GM19025 (cell line): ENCODE measurements around the gene RPTOR.
"Not testable (repeated sequence)": the region's sequence is repeated elsewhere in the genome, so short reads cannot be mapped to it uniquely, and the experiment has no call there.

ENCODE experiments used
- ATAC-seq: cut with Tn5 transposase; IDR thresholded peaks from one replicate; pipeline ENCODE4 v1.9.1; 2021; ENCODE audit warnings: mild to moderate bottlenecking, low read depth, moderate library complexity; ENCODE audit not compliant: unreplicated experiment

RPTOR gene, protein sequence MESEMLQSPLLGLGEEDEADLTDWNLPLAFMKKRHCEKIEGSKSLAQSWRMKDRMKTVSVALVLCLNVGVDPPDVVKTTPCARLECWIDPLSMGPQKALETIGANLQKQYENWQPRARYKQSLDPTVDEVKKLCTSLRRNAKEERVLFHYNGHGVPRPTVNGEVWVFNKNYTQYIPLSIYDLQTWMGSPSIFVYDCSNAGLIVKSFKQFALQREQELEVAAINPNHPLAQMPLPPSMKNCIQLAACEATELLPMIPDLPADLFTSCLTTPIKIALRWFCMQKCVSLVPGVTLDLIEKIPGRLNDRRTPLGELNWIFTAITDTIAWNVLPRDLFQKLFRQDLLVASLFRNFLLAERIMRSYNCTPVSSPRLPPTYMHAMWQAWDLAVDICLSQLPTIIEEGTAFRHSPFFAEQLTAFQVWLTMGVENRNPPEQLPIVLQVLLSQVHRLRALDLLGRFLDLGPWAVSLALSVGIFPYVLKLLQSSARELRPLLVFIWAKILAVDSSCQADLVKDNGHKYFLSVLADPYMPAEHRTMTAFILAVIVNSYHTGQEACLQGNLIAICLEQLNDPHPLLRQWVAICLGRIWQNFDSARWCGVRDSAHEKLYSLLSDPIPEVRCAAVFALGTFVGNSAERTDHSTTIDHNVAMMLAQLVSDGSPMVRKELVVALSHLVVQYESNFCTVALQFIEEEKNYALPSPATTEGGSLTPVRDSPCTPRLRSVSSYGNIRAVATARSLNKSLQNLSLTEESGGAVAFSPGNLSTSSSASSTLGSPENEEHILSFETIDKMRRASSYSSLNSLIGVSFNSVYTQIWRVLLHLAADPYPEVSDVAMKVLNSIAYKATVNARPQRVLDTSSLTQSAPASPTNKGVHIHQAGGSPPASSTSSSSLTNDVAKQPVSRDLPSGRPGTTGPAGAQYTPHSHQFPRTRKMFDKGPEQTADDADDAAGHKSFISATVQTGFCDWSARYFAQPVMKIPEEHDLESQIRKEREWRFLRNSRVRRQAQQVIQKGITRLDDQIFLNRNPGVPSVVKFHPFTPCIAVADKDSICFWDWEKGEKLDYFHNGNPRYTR (N-terminal part only)

DNA sequence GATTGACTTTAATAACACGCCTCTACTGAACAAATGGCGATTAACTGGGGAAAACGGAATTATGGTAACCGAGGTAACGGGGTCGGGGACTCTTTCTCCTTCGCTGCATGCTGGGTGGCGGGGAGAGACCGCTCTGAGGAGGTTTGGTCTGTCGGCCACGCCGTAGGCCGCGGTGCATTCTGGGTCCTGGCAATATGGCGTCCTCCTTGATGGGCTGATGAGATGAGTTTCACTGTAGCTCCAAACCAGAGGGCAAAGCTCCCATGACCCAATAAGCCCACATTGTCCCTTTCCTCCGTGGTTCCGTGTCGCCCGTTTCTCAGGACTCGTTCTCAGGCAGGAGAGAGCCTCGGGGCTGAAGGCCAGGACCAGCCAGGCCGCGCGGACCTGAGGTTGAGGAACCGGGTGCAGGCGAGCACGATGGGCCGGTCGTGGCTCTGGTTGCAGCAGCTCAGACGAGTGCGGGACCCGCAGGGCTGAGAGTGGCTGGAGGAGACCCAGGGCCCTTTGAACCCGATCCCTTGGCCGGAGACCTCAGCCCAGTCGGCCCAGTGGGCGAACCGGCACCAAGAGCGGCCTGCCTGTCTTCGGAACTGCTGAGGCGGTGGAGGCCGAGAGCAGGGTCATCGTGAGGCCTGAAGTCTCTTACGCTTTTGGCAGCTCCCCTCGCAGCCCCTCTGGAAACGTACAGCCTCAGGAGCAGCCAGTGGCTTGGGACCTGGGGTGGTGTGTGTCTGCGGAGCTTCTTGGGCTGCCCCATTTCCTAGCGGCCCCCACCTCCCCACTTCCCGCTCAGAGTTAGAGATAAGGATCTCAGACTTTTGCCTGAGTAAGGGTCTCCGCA lies at the start of gene RPTOR:
Gene RPTOR, plus strand, starts transcription at position 184 of the 844 bp plus-strand sequence. CDS start 792 bp downstream, outside the sequence.
- ATAC-seq, result no peak

DNA sequence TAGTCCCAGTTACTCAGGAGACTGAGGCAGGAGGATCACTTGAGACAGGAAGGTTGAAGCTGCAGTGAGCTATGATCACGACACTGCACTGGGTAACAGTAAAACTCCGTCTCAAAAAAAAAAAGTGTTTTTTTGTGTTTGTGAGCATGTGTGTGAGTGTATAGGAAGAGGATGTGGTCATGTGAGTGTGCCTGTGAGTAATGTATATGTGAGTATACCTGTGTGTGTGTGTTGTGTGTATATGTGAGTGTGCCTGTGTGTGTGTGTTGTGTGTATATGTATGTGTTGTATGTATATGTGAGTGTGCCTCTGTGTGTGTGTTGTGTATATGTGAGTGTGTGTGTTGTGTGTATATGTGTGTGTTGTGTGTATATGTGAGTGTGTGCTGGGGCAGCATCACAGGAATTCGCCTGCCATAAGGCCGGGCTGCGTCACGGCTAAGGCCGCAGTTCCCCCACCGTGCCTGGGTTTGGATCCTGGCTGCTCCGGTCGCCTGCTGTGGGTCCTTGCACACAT lies 46.9 kb upstream of the RPTOR start:
- no peak for ATAC-seq

DNA sequence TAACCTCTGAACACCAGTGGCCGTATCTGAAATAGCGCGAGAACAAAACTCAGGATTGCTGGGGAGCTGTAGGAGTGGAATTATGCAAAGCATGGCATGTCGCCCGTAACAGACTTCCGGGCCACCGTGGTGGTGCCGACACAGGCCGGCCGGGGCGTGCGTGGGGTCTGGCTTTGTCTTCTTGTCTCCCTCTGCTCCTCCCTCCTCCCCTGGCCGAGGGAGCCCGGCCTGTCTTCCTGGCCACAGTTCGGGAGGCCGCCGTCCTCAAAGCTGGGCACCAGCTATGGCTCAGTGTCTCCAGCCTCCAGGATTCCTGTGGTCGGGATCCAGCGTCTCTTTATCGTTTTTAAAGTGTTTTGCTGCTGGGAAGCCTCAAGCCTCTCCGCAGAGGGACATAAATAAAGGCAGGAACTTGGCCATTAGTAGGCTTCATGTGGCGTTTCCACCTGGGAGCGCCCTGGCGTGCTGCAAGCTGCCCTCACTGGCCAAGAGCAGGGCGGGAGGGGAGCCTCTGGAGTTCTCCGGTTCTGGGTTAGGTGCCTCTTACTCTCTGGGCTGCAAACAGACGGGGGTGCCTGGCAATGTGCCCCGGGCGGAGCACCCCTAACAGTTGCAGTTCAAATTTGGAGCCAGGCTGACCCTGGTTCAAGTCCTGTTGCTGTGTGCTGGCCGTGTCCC lies 46.3 kb upstream of the RPTOR start:
- ATAC-seq, result no peak

DNA sequence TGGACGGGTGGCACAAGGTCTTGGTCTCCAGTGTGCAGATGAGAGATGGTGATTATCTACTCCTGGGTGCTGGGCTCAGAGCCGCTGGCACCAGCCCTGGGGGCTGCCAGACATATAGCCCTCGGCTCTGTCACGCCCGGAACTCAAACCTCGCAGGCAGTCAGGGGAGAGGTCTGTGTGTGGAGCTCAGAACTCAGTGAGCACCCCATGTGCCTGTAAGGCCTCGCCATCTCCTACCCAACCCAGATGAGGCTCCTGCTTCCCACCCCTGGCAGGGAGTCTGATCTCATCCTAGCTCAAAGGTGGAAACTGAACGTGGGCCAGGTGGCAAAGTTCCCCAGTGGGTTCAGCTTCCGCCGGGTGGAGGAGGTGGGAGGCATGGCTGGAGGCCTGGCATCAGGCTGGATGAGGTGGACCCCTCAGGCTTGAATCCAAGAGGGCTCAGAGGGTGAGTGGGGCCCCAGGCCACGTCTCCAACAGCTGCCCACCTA lies 45.7 kb upstream of the RPTOR start:
- no peak for ATAC-seq

DNA sequence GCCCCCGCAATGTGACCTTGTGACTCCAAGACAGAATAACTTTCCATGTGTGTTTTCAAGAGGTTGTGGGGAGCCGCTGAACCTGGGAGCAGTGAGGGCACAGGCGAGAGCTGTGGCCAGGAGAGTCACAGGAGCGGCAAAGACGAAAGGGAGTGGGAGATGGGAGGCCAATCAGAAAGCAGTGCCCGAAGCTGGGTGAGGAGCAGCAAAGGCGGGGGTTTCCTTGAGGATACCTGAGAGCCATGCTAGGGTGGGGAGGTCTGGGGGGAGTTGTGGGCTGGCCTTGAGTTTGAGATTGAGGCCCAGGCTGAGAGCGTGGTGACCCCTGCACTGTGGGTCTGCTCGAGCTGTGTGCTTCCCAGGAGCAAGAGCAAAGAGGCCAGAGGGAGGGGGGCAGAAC lies 45.1 kb upstream of the RPTOR start:
- ATAC-seq, result no peak

DNA sequence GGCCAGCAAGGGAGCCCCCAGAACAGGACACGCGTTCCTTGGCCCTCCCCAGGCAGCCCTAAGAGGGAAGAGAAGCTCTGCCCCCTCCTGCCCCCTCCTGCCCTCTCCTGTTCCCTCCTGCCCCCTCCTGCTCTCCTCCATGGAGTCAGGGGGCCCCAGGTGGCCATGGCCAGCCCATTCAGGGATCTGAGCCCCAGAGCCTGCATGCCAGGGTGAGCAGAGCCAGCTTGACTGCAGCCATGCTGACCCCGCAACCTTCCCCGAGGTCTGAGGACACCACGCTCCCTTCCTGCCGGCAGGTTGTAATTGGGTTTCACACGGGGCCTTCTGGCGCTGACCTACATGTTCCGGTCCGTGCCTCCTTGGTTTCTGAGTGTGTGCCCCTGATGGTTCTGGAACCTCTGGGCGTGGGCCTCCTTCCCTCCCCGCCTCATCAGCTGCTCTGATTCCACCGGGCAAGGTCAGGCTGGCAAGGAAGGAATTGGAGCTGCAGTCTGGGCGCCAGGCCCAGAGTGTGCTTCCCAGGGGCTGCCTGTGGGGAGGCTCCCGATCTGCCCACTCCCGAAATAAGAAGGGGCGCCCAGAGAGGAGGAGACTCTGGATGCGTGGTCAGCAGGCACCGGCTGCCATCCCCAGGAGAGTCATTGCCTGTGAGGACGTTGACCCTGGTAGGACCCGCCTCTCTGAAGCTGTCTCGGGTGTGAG lies 44.5 kb upstream of the RPTOR start:
- no peak for ATAC-seq

DNA sequence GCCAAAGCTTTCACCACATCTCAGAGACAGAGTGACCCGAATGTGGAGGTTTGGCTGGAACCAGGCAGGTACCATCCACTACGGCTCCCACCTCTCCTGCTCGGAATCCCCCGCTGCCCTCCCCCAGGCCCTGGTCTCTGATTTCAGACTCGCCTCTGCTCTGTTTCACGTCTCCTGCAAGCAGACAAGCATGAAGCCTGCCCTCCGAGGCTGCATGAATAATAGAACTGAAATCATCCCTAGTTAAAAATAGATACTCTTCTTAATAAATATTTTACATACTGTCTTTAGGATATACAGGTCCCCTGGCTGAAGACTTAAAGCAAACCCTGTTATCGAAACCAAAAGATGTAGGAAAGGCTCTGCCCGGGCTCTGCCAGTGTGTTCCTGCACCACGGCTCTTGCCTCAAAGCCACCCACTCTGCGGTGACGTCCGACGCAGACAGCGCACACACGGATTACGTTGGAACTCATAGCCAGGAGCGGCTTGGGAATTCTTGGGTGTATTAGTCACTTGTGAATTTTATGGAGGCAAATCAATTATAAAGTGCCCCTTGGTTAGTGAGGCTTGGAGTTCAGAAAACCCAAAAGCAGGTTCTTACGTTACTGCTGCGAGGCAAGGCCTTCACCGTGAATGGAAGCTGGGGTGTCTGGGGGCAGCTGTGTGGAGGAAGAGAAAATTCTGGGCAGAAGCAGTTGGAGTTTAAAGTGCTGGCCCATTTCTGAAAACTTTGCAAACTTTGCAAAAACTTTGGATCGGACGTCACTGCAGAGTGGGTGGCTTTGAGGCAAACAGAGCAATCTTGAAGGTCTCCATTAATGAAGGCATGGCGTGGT lies 42.7 kb upstream of the RPTOR start:
- ATAC-seq, result no peak

DNA sequence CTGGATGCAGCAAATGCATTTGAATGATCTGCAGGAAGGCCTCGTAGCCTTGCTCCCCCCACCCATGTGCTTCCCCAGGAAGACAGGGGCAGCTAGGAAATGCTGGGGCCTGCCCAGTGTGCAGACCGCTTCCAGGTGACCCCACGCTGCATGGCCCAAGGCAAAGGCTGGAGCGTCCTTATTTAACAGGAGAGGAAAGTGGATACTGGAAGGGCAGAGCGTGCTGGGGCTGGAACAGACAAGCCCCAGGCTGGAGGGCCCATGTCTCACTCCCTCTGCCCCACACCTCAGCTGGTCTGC lies 42.1 kb upstream of the RPTOR start:
- ATAC-seq, result no peak

DNA sequence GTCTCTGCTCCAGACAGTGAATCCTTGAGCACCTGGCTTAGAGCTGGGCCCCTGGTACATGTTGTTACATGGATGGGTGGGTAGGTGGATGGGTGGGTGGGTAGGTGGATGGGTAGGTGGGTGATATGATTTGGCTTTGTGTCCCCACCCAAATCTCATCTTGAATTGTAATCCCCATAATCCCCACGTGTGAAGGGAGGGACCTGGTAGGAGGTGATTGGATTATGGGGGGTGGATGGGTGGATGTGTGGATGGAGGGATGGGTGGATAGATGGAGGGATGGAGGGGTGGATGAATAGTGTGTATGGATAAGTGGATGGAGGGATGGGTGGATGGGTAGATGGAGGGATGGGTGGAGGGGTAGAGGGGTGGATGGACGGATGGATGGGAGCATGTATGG lies 41.6 kb upstream of the RPTOR start:
- no peak for ATAC-seq

DNA sequence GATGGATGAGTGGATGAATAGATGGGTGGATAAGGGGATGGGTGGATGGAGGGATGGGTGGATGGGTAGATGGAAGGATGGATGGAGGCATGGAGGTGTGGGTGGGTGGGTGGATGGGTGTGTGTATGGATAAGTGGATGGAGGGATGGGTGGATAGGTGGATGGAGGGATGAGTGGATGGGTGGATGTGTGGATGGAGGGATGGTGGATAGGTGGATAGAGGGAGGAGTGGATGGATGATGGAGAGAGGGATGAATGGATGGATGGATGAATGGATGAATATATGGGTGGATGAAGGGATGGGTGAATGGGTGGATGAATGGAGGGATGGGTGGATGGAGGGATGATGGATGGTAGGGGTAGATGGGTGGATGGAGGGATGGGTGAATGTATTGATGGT lies 40.7 kb upstream of the RPTOR start:
- no peak for ATAC-seq

DNA sequence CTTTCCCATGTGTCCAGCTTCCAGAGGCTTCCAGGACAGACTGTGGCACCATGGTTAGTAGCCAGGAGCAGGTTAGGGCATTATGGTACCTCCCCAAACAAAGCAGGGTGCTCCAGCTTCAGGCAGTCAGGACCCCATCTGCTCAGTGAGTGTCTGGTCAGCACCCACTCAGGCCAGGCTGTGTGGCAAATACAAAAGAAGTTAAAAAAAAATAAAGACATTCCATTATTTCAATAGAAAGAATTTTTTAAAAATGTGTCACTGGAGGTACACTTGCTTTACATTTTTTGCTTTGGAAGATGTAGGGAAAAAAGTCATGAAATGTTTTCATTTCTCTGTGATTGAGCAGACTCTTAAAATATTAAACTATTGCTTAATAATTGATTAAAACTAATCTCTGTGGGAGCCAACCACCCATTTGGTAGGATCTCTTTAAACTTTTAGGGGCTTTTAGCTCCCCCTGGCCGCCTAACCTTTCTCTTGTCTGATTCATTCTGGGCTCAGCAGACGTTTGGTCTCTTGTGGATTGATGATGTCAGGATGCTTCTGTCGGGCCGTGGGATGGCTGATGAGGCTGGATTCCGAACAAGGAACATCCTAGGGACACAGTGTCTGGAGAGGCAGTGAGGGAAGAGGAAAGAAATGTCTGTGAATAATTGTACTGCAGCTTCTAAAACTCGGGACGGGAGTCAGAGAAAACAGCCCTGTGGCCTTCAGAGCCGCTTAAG lies 39.8 kb upstream of the RPTOR start:
- no peak for ATAC-seq

DNA sequence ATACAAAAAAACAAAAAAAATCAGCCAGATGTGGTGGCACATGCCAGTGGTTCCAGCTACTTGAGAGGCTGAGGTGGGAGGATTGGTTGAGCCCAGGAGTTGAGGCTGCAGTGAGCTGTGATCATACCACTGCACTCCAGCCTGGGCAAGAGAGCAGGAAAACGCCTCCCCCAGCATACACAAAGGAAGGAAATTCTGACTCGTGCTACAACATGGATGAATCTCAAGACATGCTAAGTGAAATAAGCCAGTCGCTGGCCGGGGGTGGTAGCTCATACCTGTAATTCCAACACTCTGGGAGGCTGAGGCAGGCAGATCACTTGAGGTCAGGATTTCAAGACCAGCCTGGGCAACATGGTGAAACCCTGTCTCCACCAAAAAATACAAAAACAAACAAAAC lies 37.5 kb upstream of the RPTOR start:
- ATAC-seq, result not testable (repeated sequence)

DNA sequence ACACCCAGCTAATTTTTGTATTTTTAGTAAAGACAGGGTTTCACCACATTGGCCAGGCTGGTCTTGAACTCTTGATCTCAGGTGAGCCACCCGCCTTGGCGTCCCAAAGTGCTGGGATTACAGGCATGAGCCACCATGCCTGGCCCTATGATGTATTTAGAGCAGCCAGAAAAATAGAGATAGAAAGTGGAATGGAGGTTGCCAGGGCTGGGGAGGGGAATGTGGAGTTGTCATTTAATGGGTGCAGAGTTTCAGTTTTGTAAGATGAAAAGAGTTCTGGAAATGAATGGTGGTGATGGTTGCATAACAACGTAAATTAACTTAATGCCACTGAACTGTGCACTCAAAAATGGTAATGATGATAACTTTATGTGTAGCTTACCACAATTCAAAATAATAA lies 36.7 kb upstream of the RPTOR start:
- no peak for ATAC-seq

DNA sequence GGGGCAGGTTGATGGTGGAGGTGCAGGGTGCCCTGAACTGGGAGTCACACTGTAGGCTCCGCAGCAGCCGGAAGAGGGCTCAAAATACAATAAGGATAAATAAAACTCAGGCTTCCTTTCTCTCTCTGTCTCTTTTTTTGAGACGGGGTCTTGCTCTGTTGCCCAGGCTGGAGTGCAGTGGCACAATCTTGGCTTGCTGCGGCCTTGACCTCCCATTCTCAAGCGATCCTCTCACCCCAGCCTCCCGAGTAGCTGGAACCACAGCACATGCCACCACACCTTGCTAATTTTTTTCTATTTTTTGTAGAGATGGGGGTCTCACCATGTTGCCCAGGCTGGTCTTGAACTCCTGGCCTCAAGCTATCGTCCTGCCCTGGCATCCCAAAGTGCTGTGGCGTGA lies 35.3 kb upstream of the RPTOR start:
- no peak for ATAC-seq

DNA sequence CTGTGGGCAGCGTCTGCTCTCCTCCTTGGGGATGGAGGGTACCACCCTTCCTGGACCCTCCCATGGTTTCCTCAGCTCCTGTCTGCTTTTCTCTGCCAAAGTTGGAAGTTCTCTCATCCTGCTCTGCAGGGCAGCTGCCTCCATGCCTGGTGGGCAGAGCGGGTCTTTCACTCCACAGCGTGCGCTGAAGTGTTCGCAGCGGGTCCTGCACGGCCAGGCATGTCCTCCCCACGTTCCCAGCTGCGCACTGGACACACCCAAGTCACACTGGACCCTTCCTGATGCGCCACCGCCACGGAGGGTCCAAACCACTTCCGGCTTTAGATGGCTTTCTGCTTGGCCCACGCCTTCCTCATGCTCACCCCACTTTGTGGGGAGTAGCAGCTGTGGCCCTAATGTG lies 34.5 kb upstream of the RPTOR start:
- no peak for ATAC-seq

DNA sequence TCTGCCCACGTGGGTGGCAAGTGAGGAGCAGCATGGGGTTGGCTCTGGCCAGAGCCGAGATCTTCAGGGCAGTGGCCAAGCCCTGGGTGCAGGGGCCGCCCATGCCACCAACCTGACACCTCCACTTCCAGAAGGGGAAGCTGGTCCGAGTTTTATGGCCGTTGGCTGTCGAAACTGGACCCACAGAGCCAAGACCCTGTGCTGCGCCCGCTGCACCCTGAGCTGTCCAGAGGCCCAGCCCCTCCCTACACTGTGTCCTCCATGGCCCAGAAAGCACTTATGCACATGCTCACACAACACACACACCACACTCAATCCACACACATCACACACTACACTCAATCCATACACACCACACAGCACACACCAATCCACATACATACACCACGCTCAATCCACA lies 33.9 kb upstream of the RPTOR start:
- no peak for ATAC-seq
